ENCODE measurements around the gene SHISA5.
A peak's percentile ranks its signal among the peaks of the same experiment; 100 is the strongest.

SHISA5 gene

GRCh38 chr3:48472923-48473616, 30.9 kb downstream of the SHISA5 start:
- peak overlapping the region; percentile 95 for H3K4me3 ChIP-seq (ENCODE audit: control insufficient read depth, low read depth, low read length)
- peak; percentile 90 for DNase-seq (ENCODE audit: low read depth)
- TF ChIP-seq CTCF (conservative IDR thresholded peaks at IDR 0.05; ENCODE audit: control insufficient read depth, insufficient read depth, low read depth, low read length) = no peak

GRCh38 chr3:48472673-48472922, 31.4 kb downstream of the SHISA5 start:
- TF ChIP-seq CTCF (conservative IDR thresholded peaks at IDR 0.05; ENCODE audit: control insufficient read depth, insufficient read depth, low read depth, low read length) = peak; percentile 4
- no peak for DNase-seq (ENCODE audit: low read depth)
- peak overlapping the region; percentile 95 for H3K4me3 ChIP-seq (ENCODE audit: control insufficient read depth, low read depth, low read length)

- no peak overlapping the region for H3K4me3 ChIP-seq (ENCODE audit: control insufficient read depth, low read depth, low read length)
- TF ChIP-seq CTCF (conservative IDR thresholded peaks at IDR 0.05; ENCODE audit: control insufficient read depth, insufficient read depth, low read depth, low read length) = no peak
- DNase-seq (ENCODE audit: low read depth) = no peak
These were observed 33.7 kb downstream of the SHISA5 start for GRCh38 chr3:48470286-48470685.

- no peak for DNase-seq (ENCODE audit: low read depth)
- TF ChIP-seq CTCF (conservative IDR thresholded peaks at IDR 0.05; ENCODE audit: control insufficient read depth, insufficient read depth, low read depth, low read length) = no peak
- H3K4me3 ChIP-seq (ENCODE audit: control insufficient read depth, low read depth, low read length) = no peak overlapping the region
These were observed 34.7 kb downstream of the SHISA5 start for GRCh38 chr3:48469046-48469915.

- DNase-seq (ENCODE audit: low read depth) = no peak
- no peak for TF ChIP-seq CTCF (conservative IDR thresholded peaks at IDR 0.05; ENCODE audit: control insufficient read depth, insufficient read depth, low read depth, low read length)
- H3K4me3 ChIP-seq (ENCODE audit: control insufficient read depth, low read depth, low read length) = no peak overlapping the region
These were observed 35.6 kb downstream of the SHISA5 start for GRCh38 chr3:48468329-48468731.

GRCh38 chr3:48467473-48468267, 36.3 kb downstream of the SHISA5 start:
- peak overlapping the region; percentile 61 for H3K4me3 ChIP-seq (ENCODE audit: control insufficient read depth, low read depth, low read length)
- DNase-seq (ENCODE audit: low read depth) = no peak
- TF ChIP-seq CTCF (conservative IDR thresholded peaks at IDR 0.05; ENCODE audit: control insufficient read depth, insufficient read depth, low read depth, low read length) = no peak

Data from fibroblast of mammary gland (primary cell).